Retinal pigment epithelial cell (primary cell): ENCODE data around the gene P4HB.

Experiments used
- DNase-seq: peaks from one replicate; pipeline ENCODE4 v3.0.0-alpha.2; 2010; ENCODE audit warnings: low read depth
- H3K4me3 ChIP-seq: 2 replicates; pipeline ENCODE4 v1.5.1; 2011; ENCODE audit warnings: mild to moderate bottlenecking, low read length, control low read depth, moderate library complexity
- CTCF ChIP-seq: conservative IDR thresholded peaks from 2 replicates; pipeline ENCODE4 v1.5.1; 2011; ENCODE audit warnings: low read depth, low read length, control low read depth, inconsistent platforms

The P4HB gene

DNA sequence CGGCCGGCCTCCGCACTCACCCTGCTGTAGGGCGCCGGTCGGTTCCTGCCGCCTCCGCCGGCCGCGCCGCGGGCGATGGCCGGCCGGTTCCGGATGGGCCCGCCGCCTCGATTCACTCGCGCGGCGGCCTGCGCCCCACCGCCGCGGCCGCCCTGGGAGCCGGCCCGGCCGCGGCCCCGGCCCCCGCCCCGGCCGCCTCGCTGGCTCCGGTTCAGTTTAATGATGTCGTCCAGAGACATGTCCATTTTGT is 30.9 kb upstream of the P4HB start:
- no peak for DNase-seq
- no peak for TF ChIP-seq CTCF
- peak overlapping the region; percentile 81 for H3K4me3 ChIP-seq

DNA sequence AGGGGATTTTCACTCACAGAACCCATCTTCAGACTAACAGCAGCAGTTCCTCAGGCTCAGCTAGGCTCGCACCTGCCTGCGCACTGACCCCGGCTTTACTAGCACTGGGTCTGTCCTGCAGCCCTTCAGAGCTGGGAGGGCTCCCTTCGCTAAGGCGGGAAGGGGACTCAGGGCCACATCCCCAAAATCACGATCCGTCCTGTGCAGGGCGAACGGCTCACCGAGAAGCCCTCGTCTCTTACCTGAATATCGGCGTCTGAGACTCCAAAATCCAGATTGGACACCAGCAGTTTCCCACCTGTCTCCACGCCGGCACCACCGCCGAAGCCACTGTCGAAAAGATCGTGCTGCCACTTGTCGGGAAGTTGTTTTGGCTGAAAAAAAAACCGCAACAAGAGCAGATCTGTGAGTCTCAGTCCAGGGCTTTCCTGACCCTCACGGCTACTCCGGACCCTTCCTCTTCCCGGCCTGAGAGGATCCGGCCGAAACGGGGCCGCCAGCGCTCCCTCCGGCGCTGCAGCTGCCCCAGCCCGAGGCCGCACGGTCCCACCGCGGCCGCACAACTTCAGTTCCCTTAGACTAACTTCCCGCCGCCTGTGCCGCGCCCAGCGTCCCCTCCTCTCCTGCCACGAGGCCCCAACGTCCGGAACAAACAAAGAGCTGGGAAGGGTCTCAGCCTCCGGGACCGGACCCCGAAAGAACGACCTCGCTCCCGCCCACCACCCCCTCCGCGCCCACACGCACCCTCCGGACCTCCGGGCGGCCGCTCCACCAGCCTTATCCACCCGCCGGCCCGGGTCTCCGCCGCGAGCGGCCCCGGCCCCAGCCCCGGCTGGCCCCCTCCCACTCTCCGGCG is 30.3 kb upstream of the P4HB start:
- H3K4me3 ChIP-seq, result peak overlapping the region; percentile 81
- no peak for TF ChIP-seq CTCF
- DNase-seq, result no peak

DNA sequence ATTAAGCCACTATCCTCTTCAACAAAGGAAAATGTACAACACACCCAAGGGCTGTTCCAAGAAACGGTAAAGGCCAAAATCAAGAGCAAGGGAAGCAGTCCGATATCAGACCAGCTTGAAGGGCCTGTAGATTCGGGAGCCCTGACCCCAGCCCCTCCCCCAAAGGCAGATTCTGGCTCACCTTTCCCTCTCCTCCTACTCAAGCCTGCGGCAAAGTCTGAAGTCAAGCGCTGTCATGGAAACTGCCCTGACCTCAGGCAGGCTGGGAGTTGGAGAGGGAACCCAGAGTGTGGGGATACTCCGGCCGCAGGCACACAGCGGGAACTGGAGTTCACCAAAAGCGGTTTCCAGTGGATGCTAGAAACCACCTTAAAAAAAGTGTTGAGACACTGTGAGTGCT is 29.3 kb upstream of the P4HB start:
- DNase-seq, result no peak
- H3K4me3 ChIP-seq, result no peak overlapping the region
- no peak for TF ChIP-seq CTCF

DNA sequence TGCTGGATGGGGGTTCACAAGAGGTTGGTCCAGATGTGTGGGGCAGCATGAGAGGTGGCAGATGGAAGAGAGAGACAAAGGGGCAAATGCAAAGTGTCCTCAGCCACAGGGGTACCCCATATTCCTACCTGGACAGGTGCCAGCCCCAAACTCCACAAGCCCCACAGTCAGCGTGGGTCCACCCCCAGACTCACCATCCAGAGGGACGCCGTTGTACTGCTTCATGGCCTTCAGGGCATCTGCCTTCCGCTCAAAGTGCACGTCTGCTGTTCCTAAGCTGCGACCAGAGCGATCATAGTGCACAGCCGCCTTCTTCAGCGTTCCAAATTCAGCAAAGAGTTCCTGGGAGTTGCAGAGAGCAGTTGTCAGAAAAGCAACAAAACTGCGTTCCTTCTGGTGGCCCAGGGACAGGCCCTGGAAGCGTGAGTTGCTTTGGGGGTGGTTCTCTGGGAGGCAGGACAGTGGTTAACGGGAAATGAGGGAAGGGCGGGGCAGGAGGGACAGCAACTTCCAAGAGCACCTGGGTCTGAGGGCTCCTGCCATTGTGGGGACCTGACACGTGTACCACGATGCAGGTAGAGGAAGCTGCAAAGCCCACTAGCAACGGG is 28.8 kb upstream of the P4HB start:
- H3K4me3 ChIP-seq, result no peak overlapping the region
- TF ChIP-seq CTCF, result no peak
- no peak for DNase-seq

DNA sequence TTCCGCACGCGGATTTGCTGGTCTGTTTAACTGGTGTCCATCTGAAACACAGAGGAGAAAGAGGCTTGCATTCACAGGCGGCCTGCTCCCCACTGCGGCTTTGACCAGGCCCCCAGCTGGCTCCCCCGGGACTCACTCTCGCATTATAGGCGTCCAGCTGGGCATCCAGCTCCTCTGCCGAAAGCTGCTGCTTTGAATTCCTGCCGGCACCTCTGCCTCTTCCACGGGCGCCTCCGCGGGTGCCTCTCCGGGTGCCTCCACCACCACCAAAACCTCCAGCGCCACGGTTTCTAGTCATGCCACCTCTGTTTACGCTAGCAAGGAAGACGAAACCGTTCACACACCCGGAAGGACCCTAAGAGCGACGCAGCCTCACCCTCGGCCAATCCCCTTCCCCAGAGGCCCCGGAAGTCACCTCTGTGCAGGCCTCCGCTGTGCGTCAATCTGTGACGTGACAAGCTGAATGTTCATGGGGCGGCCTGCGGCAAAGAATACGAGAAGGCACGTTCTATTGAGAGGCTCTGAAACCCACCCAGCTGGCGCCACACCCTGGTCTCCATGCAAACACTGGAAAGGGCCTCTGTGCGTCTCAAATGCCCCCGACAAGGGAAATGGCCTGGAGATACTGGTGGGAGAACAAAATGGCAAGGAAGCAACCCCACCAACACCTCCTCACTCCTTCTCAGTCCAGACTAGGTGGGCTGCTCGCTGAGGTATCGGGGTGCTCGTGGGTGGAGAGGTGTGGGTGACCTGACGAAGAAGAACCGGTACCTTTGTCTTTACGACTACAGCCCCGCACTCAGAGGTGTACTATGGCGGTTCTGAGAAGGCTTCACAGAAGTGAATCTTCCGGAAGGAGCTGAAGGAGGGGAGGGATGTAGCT is 28.0 kb upstream of the P4HB start:
- no peak for DNase-seq
- no peak for TF ChIP-seq CTCF
- H3K4me3 ChIP-seq, result no peak overlapping the region

DNA sequence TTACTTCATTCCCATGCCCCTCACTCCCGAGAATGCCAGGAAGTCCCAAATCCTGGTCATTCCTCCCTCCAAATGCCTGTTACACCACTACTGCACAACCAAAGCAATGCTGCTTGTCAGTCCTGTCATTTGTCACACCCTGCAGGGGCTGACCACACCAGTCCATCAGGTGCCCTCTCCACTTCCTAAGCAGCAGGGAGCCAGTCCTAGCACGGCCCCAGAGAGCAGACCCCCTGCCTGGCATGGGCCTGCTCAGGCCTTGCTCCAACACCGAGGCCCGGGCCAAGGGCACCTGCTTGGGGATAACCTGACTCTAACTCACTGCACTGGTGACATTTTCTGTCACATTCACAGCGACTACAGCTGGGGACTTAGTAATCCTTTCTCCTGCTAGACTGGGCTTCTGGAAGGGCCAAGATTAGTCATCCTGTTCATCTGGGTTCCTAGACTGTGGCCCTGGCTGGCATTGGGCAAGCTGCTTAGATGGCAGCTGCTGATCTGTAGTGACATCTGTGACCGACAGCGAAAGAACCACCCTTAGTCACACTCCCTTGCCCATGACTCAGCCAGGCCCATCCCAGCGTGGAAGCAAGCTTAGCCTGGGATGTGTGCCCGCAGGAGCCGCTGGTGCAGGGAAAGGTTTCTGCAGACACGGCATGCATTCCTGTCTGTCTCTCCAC is 25.7 kb upstream of the P4HB start:
- DNase-seq, result no peak
- TF ChIP-seq CTCF, result no peak
- no peak overlapping the region for H3K4me3 ChIP-seq
